ENCODE results near the gene THAP4.
"Not testable (repeated sequence)": the region's sequence is repeated elsewhere in the genome, so short reads cannot be mapped to it uniquely, and the experiment has no call there.

THAP4 gene

GRCh38 chr2:241666627-241667400, 29.9 kb upstream of the THAP4 start:
- no peak for DNase-seq (ENCODE audit: low read depth in 3 of 3)

- DNase-seq (ENCODE audit: low read depth in 3 of 3) = no peak
These were observed 28.9 kb upstream of the THAP4 start for GRCh38 chr2:241665731-241666440.

GRCh38 chr2:241662731-241663130, 25.8 kb upstream of the THAP4 start:
- DNase-seq (ENCODE audit: low read depth in 3 of 3) = not testable (repeated sequence)

- DNase-seq (ENCODE audit: low read depth in 3 of 3) = no peak
These were observed 23.7 kb upstream of the THAP4 start for GRCh38 chr2:241660593-241661213.

- peak in 1 of 3 experiments; percentile 19 for DNase-seq (ENCODE audit: low read depth in 3 of 3)
These were observed 22.3 kb upstream of the THAP4 start for GRCh38 chr2:241659150-241659739.

- DNase-seq (ENCODE audit: low read depth in 3 of 3) = no peak
These were observed 21.3 kb upstream of the THAP4 start for GRCh38 chr2:241658296-241658695.

- DNase-seq (ENCODE audit: low read depth in 3 of 3) = no peak
These were observed 20.9 kb upstream of the THAP4 start for GRCh38 chr2:241657786-241658254.

- no peak for DNase-seq (ENCODE audit: low read depth in 3 of 3)
These were observed 19.3 kb upstream of the THAP4 start for GRCh38 chr2:241656190-241656741.

GRCh38 chr2:241655516-241656189, 18.7 kb upstream of the THAP4 start:
- no peak for DNase-seq (ENCODE audit: low read depth in 3 of 3)

- DNase-seq (ENCODE audit: low read depth in 3 of 3) = no peak
These were observed 17.6 kb upstream of the THAP4 start for GRCh38 chr2:241654551-241654950.

- DNase-seq (ENCODE audit: low read depth in 3 of 3) = no peak
These were observed 16.3 kb upstream of the THAP4 start for GRCh38 chr2:241653210-241653750.

- no peak for DNase-seq (ENCODE audit: low read depth in 3 of 3)
These were observed 15.8 kb upstream of the THAP4 start for GRCh38 chr2:241652722-241653121.

GRCh38 chr2:241652142-241652541, 15.2 kb upstream of the THAP4 start:
- DNase-seq (ENCODE audit: low read depth in 3 of 3) = no peak

GRCh38 chr2:241649927-241650326, 13.0 kb upstream of the THAP4 start:
- no peak for DNase-seq (ENCODE audit: low read depth in 3 of 3)

- DNase-seq (ENCODE audit: low read depth in 3 of 3) = no peak
These were observed 12.4 kb upstream of the THAP4 start for GRCh38 chr2:241649404-241649803.

- DNase-seq (ENCODE audit: low read depth in 3 of 3) = no peak
These were observed 11.5 kb upstream of the THAP4 start for GRCh38 chr2:241648453-241648852.

GRCh38 chr2:241645915-241646645, 9.1 kb upstream of the THAP4 start:
- DNase-seq (ENCODE audit: low read depth in 3 of 3) = no peak

- DNase-seq (ENCODE audit: low read depth in 3 of 3) = no peak
These were observed 8.3 kb upstream of the THAP4 start for GRCh38 chr2:241645056-241645914.

- no peak for DNase-seq (ENCODE audit: low read depth in 3 of 3)
These were observed 4.7 kb upstream of the THAP4 start for GRCh38 chr2:241641631-241642030.
